HCT116 (cell line): ENCODE results near the gene ANAPC4. TPM values are rescaled to one million over a fixed set of nuclear protein-coding genes. Genes with fewer than 3 reads are reported as not detected.

Experiments used
- ATAC-seq: fragments of 200-7000 bp; cut with Tn5 transposase; 2 replicates; pipeline ENCODE4 v1.9.1; 2020; ENCODE audit warnings: mild to moderate bottlenecking, moderate library complexity
- BruUV-seq: library from RNA; stranded (reverse); fragments of 400-500 nt; replicated peaks from 2 replicates; lab custom pipeline; 2021; lab: Mats Ljungman, UMichigan
- CTCF ChIA-PET: fragments of 300-600 bp; sonication (Branson Sonifier 250); formaldehyde crosslinking; loops from one replicate; lab custom pipeline; 2021; ENCODE audit warnings: antibody characterized with exemption; lab: Charles Lee
- POLR2A ChIA-PET: fragments of 300-600, 350-600 bp; sonication (Branson Sonifier 250); formaldehyde crosslinking; loops from one replicate; lab custom pipeline; 2021; ENCODE audit warnings: antibody characterized with exemption; lab: Charles Lee
- RAD21 ChIA-PET, 2 experiments: fragments of 300-600 bp; sonication (Branson Sonifier 250); formaldehyde crosslinking; loops; one replicate each; lab custom pipeline; 2023; ENCODE audit warnings: low total read pairs in 2 of 2; ENCODE audit not compliant: uncharacterized antibody in 2 of 2, unreplicated experiment in 2 of 2, low non-redundant PET in 1 of 2; lab: Charles Lee
- DNase-seq: peaks from one replicate; pipeline ENCODE4 v3.0.0-alpha.2; 2010; ENCODE audit warnings: low read depth, low spot score
- H2AFZ ChIP-seq: fragments of 200-600 bp; shearing (Covaris generic), sonication (generic); 2 replicates; pipeline ENCODE4 v1.6.1; 2017; ENCODE audit warnings: low read depth, mixed run types, mixed read lengths, antibody characterized with exemption, low read length; ENCODE audit not compliant: poor library complexity, severe bottlenecking
- H3K27ac ChIP-seq: 2 replicates; pipeline ENCODE4 v1.5.1; 2012; ENCODE audit warnings: low read depth, low read length
- H3K27me3 ChIP-seq: fragments of 200-600 bp; sonication (generic); 2 replicates; pipeline ENCODE4 v1.6.1; 2016; ENCODE audit warnings: mixed run types, low read length, mixed read lengths; ENCODE audit not compliant: insufficient read depth
- H3K36me3 ChIP-seq, 2 experiments: fragments of 200-500 bp in 1 of 2; fragments of 200-600 bp in 1 of 2; sonication (Bioruptor generic) in 1 of 2; sonication (generic) in 1 of 2; 2 replicates each; pipeline versions ENCODE4 v1.5.1 to v1.6.1; 2014 to 2016; ENCODE audit warnings: low read length in 2 of 2, inconsistent platforms in 1 of 2, mixed read lengths in 1 of 2, mixed run types in 1 of 2; ENCODE audit not compliant: insufficient read depth in 2 of 2, control insufficient read depth in 1 of 2
- H3K4me1 ChIP-seq, 2 experiments: fragments of 200-600 bp in 1 of 2; sonication (generic) in 1 of 2; 2 replicates each; pipeline versions ENCODE4 v1.5.1 to v1.6.1; 2012 to 2017; ENCODE audit warnings: low read length in 2 of 2, inconsistent platforms in 1 of 2, mild to moderate bottlenecking in 1 of 2, mixed read lengths in 1 of 2, mixed run types in 1 of 2, moderate library complexity in 1 of 2; ENCODE audit not compliant: insufficient read depth in 2 of 2, control insufficient read depth in 1 of 2
- H3K4me2 ChIP-seq: fragments of 200-600 bp; sonication (generic); 2 replicates; pipeline ENCODE4 v1.6.1; 2017; ENCODE audit warnings: mixed run types, low read length, mixed read lengths
- H3K4me3 ChIP-seq, 2 experiments: fragments of 200-600 bp in 1 of 2; sonication (generic) in 1 of 2; replicated peaks in 1 of 2; 2 replicates each; pipeline ENCODE4 v1.5.1; 2011 to 2016; ENCODE audit warnings: low read length in 2 of 2, control low read depth in 1 of 2, low read depth in 1 of 2, mild to moderate bottlenecking in 1 of 2, mixed read lengths in 1 of 2, mixed run types in 1 of 2
- H3K79me2 ChIP-seq: fragments of 200-600 bp; sonication (generic); 2 replicates; pipeline ENCODE4 v1.6.1; 2017; ENCODE audit warnings: mild to moderate bottlenecking, mixed run types, low read length, moderate library complexity, mixed read lengths; ENCODE audit not compliant: insufficient read depth
- H3K9ac ChIP-seq: fragments of 200-600 bp; sonication (generic); 2 replicates; pipeline ENCODE4 v1.6.1; 2016; ENCODE audit warnings: low read length, mixed read lengths
- H3K9me2 ChIP-seq: fragments of 200-600 bp; sonication (generic), shearing (Covaris generic); 2 replicates; pipeline ENCODE4 v1.6.1; 2017; ENCODE audit warnings: mixed run types, mild to moderate bottlenecking, moderate library complexity; ENCODE audit not compliant: insufficient read depth
- H3K9me3 ChIP-seq, 2 experiments: fragments of 200-500 bp in 1 of 2; fragments of 200-600 bp in 1 of 2; sonication (Bioruptor generic) in 1 of 2; sonication (generic) in 1 of 2; 2 replicates each; pipeline ENCODE4 v1.6.1; 2014 to 2017; ENCODE audit warnings: low read length in 2 of 2, mixed read lengths in 2 of 2, inconsistent platforms in 1 of 2, low read depth in 1 of 2, mild to moderate bottlenecking in 1 of 2, mixed run types in 1 of 2, moderate library complexity in 1 of 2; ENCODE audit not compliant: control insufficient read depth in 1 of 2, insufficient read depth in 1 of 2
- H4K20me1 ChIP-seq: fragments of 200-600 bp; sonication (generic), shearing (Covaris generic); 2 replicates; pipeline ENCODE4 v1.6.1; 2017; ENCODE audit warnings: mixed run types, mild to moderate bottlenecking, moderate library complexity; ENCODE audit not compliant: insufficient read depth
- CBX3 ChIP-seq: IDR thresholded peaks from 2 replicates; pipeline ENCODE4 v1.6.1; 2012; ENCODE audit warnings: low read depth
- EGR1 ChIP-seq: IDR thresholded peaks from 2 replicates; pipeline ENCODE4 v1.6.1; 2012; ENCODE audit warnings: low read depth
- EZH2phosphoT487 ChIP-seq: fragments of 200-600 bp; IDR thresholded peaks from 2 replicates; pipeline ENCODE4 v1.6.1; 2018; ENCODE audit warnings: antibody characterized with exemption, borderline replicate concordance
- FOSL1 ChIP-seq: IDR thresholded peaks from 2 replicates; pipeline ENCODE4 v1.6.1; 2012; ENCODE audit warnings: low read depth
- JUND ChIP-seq: IDR thresholded peaks from 2 replicates; pipeline ENCODE4 v1.6.1; 2012
- POLR2A ChIP-seq: IDR thresholded peaks from 2 replicates; pipeline ENCODE4 v1.7.0; 2011; ENCODE audit warnings: borderline replicate concordance; ENCODE audit not compliant: insufficient read depth, insufficient read length; ENCODE audit errors: extremely low read depth
- RAD21 ChIP-seq: IDR thresholded peaks from 2 replicates; pipeline ENCODE4 v1.6.1; 2012; ENCODE audit warnings: low read depth, mild to moderate bottlenecking
- SP1 ChIP-seq: IDR thresholded peaks from 2 replicates; pipeline ENCODE4 v1.6.1; 2012; ENCODE audit warnings: low read depth
- YY1 ChIP-seq: IDR thresholded peaks from 2 replicates; pipeline ENCODE4 v1.6.1; 2011; ENCODE audit warnings: low read length, low read depth, moderate library complexity, mild to moderate bottlenecking; ENCODE audit not compliant: insufficient replicate concordance; ENCODE audit errors: extremely low read depth
- intact Hi-C: fragments of 100-400 bp; cut with micrococcal nuclease; formaldehyde crosslinking; loops from 2 replicates; pipeline ENCODE4 v1.10.0; 2022
- total RNA-seq: library from RNA; stranded (reverse); gene quantifications from one replicate; pipeline ENCODE4 v1.2.1, GENCODE V29; 2021; ENCODE audit not compliant: unreplicated experiment
- TF ChIP-seq, protein P1 (sequence below): IDR thresholded peaks from 2 replicates; pipeline ENCODE4 v1.6.1; 2011; ENCODE audit warnings: mild to moderate bottlenecking, low read length, moderate library complexity; ENCODE audit not compliant: insufficient replicate concordance; ENCODE audit errors: extremely low read depth
- TF ChIP-seq, protein P2 (sequence below): IDR thresholded peaks from 2 replicates; pipeline ENCODE4 v1.6.1; 2012
- TF ChIP-seq, protein P3 (sequence below): IDR thresholded peaks from 2 replicates; pipeline ENCODE4 v1.6.1; 2012

ANAPC4 gene
- total RNA-seq, 1 experiment from 2014 or later, result 29.2 TPM

DNA sequence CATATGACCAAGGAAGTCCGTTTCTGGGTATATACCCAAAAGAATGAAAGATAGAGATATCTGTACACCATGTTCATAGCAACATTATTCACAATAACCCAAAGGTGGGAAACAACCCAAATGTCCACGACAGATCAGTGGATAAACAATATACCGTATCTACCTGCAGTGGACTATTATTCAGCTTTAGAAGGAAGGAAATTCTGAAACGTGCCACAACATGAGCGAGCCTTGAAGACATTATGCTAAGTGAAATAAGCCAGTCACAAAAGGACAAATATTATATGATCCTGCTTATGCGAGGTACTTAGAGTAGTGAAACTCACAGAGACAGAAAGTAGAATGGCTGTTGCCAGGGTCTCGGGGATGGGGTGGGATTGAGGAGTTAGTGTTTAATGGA, 75.0 kb downstream of the ANAPC4 start:
- Histone ChIP-seq H3K4me3 (no peak overlapping the region), H3K9ac (no peak overlapping the region), H3K36me3 (no peaks in the 10 kb centered on the region), H3K79me2 (no peaks in the 10 kb centered on the region), H3K4me1 (peaks cover 0 to 5% of the 10 kb centered on the region in 2 experiments; a peak in 2 of 4 replicates), H2AFZ (no peak overlapping the region), H3K4me2 (no peak overlapping the region), H3K27ac (no peak overlapping the region), H4K20me1 (no peaks in the 10 kb centered on the region), H3K27me3 (no peaks in the 10 kb centered on the region), H3K9me2 (no peaks in the 10 kb centered on the region), H3K9me3 (no peaks in the 10 kb centered on the region)
- ChIA-PET CTCF (interaction anchor here (1.4 kb wide), 1 partner anchor 13 kb away, joined by 4 read pairs; no protein-coding TSS in a partner anchor), RAD21 (no interaction called here), POLR2A (no interaction called here)
- TF ChIP-seq SP1 (no peak), RAD21 (no peak), JUND (no peak), POLR2A (no peak), EZH2phosphoT487 (no peak), EGR1 (no peak), FOSL1 (no peak), CBX3 (no peak), YY1 (no peak)
- TF ChIP-seq, protein P1, sequence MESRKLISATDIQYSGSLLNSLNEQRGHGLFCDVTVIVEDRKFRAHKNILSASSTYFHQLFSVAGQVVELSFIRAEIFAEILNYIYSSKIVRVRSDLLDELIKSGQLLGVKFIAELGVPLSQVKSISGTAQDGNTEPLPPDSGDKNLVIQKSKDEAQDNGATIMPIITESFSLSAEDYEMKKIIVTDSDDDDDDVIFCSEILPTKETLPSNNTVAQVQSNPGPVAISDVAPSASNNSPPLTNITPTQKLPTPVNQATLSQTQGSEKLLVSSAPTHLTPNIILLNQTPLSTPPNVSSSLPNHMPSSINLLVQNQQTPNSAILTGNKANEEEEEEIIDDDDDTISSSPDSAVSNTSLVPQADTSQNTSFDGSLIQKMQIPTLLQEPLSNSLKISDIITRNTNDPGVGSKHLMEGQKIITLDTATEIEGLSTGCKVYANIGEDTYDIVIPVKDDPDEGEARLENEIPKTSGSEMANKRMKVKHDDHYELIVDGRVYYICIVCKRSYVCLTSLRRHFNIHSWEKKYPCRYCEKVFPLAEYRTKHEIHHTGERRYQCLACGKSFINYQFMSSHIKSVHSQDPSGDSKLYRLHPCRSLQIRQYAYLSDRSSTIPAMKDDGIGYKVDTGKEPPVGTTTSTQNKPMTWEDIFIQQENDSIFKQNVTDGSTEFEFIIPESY, result no peak
- TF ChIP-seq, protein P2, sequence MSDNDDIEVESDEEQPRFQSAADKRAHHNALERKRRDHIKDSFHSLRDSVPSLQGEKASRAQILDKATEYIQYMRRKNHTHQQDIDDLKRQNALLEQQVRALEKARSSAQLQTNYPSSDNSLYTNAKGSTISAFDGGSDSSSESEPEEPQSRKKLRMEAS, result no peak
- TF ChIP-seq, protein P3, sequence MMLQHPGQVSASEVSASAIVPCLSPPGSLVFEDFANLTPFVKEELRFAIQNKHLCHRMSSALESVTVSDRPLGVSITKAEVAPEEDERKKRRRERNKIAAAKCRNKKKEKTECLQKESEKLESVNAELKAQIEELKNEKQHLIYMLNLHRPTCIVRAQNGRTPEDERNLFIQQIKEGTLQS, result no peak
- no TSS peak for BruUV-seq
- ATAC-seq (no peak), DNase-seq (no peak)
- intact Hi-C loops, result no loop called here
